ENCODE measurements around the gene NRIP1. TPM values are rescaled to one million over a fixed set of nuclear protein-coding genes. Genes with fewer than 3 reads are reported as not detected.

Gene NRIP1
- total and polyA plus RNA-seq, 2 donors from 2014 or later, result 7.4 to 60.4 TPM

GRCh38 chr21:15065392-15066122 lies 757 bp upstream of the NRIP1 start:
- H3K27me3 ChIP-seq (ENCODE audit: control insufficient read depth, insufficient read depth, low read length), result no peaks in the 10 kb centered on the region
- peak overlapping the region; percentile 66 to 93 (median 86) for H3K9ac ChIP-seq (ENCODE audit: low read length in 3 of 3)
- DNase-seq (peak; percentile 80 to 92 (median 89)), FAIRE-seq (no peak)
- H3K9me3 ChIP-seq (ENCODE audit: control insufficient read depth in 2 of 3, insufficient read depth in 1 of 3, low read length in 3 of 3), result no peaks in the 10 kb centered on the region
- no peak for TF ChIP-seq CTCF (IDR thresholded peaks at IDR 0.05; ENCODE audit: borderline replicate concordance, extremely low read depth, insufficient read depth)
- intact Hi-C loops (cut with DNase I), result no loop called here
- no peaks in the 10 kb centered on the region for H3K36me3 ChIP-seq (ENCODE audit: control insufficient read depth in 2 of 3, insufficient read depth in 3 of 3, low read length in 3 of 3)
- peak overlapping the region; percentile 78 to 88 (median 86) for H3K4me3 ChIP-seq (ENCODE audit: low read length in 3 of 3)
- H3K27ac ChIP-seq (ENCODE audit: low read depth in 2 of 2, low read length in 2 of 2), result peak overlapping the region; percentile 91 to 95
- H3K4me1 ChIP-seq (ENCODE audit: control insufficient read depth in 2 of 3, insufficient read depth in 2 of 3, low read depth in 1 of 3, low read length in 3 of 3), result peaks cover 0 to 4% (median 3%) of the 10 kb centered on the region in 3 donors

GRCh38 chr21:15063814-15064575 lies 805 bp downstream of the NRIP1 start:
- Histone ChIP-seq H3K36me3 (ENCODE audit: control insufficient read depth in 2 of 3, insufficient read depth in 3 of 3, low read length in 3 of 3) (no peaks in the 10 kb centered on the region), H3K4me3 (ENCODE audit: low read length in 3 of 3) (peak overlapping the region; percentile 82 to 96 (median 83)), H3K9ac (ENCODE audit: low read length in 3 of 3) (peak overlapping the region; percentile 78 to 97 (median 85)), H3K9me3 (ENCODE audit: control insufficient read depth in 2 of 3, insufficient read depth in 1 of 3, low read length in 3 of 3) (no peaks in the 10 kb centered on the region), H3K27me3 (ENCODE audit: control insufficient read depth, insufficient read depth, low read length) (no peaks in the 10 kb centered on the region), H3K4me1 (ENCODE audit: control insufficient read depth in 2 of 3, insufficient read depth in 2 of 3, low read depth in 1 of 3, low read length in 3 of 3) (peaks cover 3 to 5% (median 4%) of the 10 kb centered on the region in 3 donors), H3K27ac (ENCODE audit: low read depth in 2 of 2, low read length in 2 of 2) (peak overlapping the region; percentile 81 to 89)
- TF ChIP-seq CTCF (IDR thresholded peaks at IDR 0.05; ENCODE audit: borderline replicate concordance, extremely low read depth, insufficient read depth), result no peak
- DNase-seq (peak; percentile 69 to 89 (median 76)), FAIRE-seq (no peak)
- intact Hi-C loops (cut with DNase I), result no loop called here

- no peaks in the 10 kb centered on the region for H3K9me3 ChIP-seq (ENCODE audit: control insufficient read depth in 2 of 3, insufficient read depth in 1 of 3, low read length in 3 of 3)
- peak overlapping the region; percentile 82 to 96 (median 83) for H3K4me3 ChIP-seq (ENCODE audit: low read length in 3 of 3)
- H3K36me3 ChIP-seq (ENCODE audit: control insufficient read depth in 2 of 3, insufficient read depth in 3 of 3, low read length in 3 of 3), result no peaks in the 10 kb centered on the region
- DNase-seq, result peak in 4 of 5 donors; percentile 32 to 74 (median 58)
- peaks cover 3 to 8% (median 4%) of the 10 kb centered on the region in 3 donors for H3K4me1 ChIP-seq (ENCODE audit: control insufficient read depth in 2 of 3, insufficient read depth in 2 of 3, low read depth in 1 of 3, low read length in 3 of 3)
- H3K27me3 ChIP-seq (ENCODE audit: control insufficient read depth, insufficient read depth, low read length), result no peaks in the 10 kb centered on the region
- H3K9ac ChIP-seq (ENCODE audit: low read length in 3 of 3), result peak overlapping the region; percentile 78 to 97 (median 85)
- FAIRE-seq, result no peak
- intact Hi-C loops (cut with DNase I), result no loop called here
- H3K27ac ChIP-seq (ENCODE audit: low read depth in 2 of 2, low read length in 2 of 2), result peak overlapping the region; percentile 81 to 89
- no peak for TF ChIP-seq CTCF (IDR thresholded peaks at IDR 0.05; ENCODE audit: borderline replicate concordance, extremely low read depth, insufficient read depth)
Measured at GRCh38 chr21:15063081-15063813, 1.6 kb downstream of the NRIP1 start.

All from kidney (tissue), 14 donors.